Heart left ventricle (tissue), 13 donors: ENCODE results near the gene SNX5.

Experiments
- POLR2A ChIP-seq, 2 donors: fragments of 450-650 bp; IDR thresholded peaks; one replicate each; pipeline ENCODE4 v1.6.1; 2017; ENCODE audit warnings: antibody characterized with exemption in 2 of 2, mild to moderate bottlenecking in 2 of 2, moderate library complexity in 2 of 2
- TF ChIP-seq, protein P1 (sequence below), 12 donors: fragments of 200-600 bp; sonication (generic) in 4 of 12; IDR thresholded peaks; one replicate each; pipeline versions ENCODE4 v1.5.0 to v1.8.0; 2018 to 2022; ENCODE audit warnings: antibody characterized with exemption in 12 of 12, mild to moderate bottlenecking in 5 of 12
- donor health status: ischemic (EF 13 %, LVEDD 7.1; RV severe dilation, severe dysfunction).
- donor health status: DM: no; HTN: yes; CAD: no.
- donor health status: DM: no; HTN: no; CAD: no.
- donor health status: ischemic (EF 25% LVEDD 6.9; RV normal size, moderate dysfunction).
- donor health status: ischemic (EF 25% LVEDD 5.7; RV mildly dilated, moderate dysfunction).
- donor health status: ischemic (EF 35%, LVEDD 5.7; RV mildly dilated, moderate dysfunction).
- donor health status: nonischemic (EF 11% LVEDD 7.7; RV severe dilation, severe dysfunction).
- donor health status: DM: yes; HTN: yes; CAD: no.
- donor health status: PGD.
- donor health status: ischemic (EF 29% LVEDD 5.4; RV normal size, mild dysfunction).
- donor health status: nonischemic (EF 23%, LVEDD 6.1; RV moderate dilation, normal function).

- TF ChIP-seq, protein P1, sequence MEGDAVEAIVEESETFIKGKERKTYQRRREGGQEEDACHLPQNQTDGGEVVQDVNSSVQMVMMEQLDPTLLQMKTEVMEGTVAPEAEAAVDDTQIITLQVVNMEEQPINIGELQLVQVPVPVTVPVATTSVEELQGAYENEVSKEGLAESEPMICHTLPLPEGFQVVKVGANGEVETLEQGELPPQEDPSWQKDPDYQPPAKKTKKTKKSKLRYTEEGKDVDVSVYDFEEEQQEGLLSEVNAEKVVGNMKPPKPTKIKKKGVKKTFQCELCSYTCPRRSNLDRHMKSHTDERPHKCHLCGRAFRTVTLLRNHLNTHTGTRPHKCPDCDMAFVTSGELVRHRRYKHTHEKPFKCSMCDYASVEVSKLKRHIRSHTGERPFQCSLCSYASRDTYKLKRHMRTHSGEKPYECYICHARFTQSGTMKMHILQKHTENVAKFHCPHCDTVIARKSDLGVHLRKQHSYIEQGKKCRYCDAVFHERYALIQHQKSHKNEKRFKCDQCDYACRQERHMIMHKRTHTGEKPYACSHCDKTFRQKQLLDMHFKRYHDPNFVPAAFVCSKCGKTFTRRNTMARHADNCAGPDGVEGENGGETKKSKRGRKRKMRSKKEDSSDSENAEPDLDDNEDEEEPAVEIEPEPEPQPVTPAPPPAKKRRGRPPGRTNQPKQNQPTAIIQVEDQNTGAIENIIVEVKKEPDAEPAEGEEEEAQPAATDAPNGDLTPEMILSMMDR (IDR thresholded peaks at IDR 0.05) = no peak
- TF ChIP-seq POLR2A (IDR thresholded peaks at IDR 0.05) = no peak
Observed at GRCh38 chr20:17972121-17972520, 3.5 kb upstream of the SNX5 start.
